Kidney (tissue), 14 donors: ENCODE results near the gene GALK2. TPM values are rescaled to one million over a fixed set of nuclear protein-coding genes. Genes with fewer than 3 reads are reported as not detected.
"Not testable (repeated sequence)": the region's sequence is repeated elsewhere in the genome, so short reads cannot be mapped to it uniquely, and the experiment has no call there.

Experiments used
- DNase-seq, 5 donors: peaks; one replicate each; pipeline ENCODE4 v3.0.0-alpha.2; 2013 to 2020
- FAIRE-seq: peaks from 2 replicates; lab custom pipeline; 2012; peaks lifted over from hg19 to GRCh38; lab: Jason Lieb, UNC
- H3K27ac ChIP-seq, 2 donors: one replicate each; pipeline ENCODE4 v1.7.0; 2013; ENCODE audit warnings: low read depth in 2 of 2, low read length in 2 of 2, inconsistent platforms in 1 of 2
- H3K27me3 ChIP-seq: one replicate; pipeline ENCODE4 v1.7.1; 2013; ENCODE audit warnings: low read length, inconsistent platforms; ENCODE audit not compliant: control insufficient read depth, insufficient read depth
- H3K36me3 ChIP-seq, 3 donors: one replicate each; pipeline versions ENCODE4 v1.7.0 to v1.7.1; 2013; ENCODE audit warnings: low read length in 3 of 3, control low read depth in 1 of 3, inconsistent platforms in 1 of 3; ENCODE audit not compliant: insufficient read depth in 3 of 3, control insufficient read depth in 2 of 3
- H3K4me1 ChIP-seq, 3 donors: one replicate each; pipeline versions ENCODE4 v1.7.0 to v1.7.1; 2013; ENCODE audit warnings: low read length in 3 of 3, inconsistent platforms in 1 of 3, low read depth in 1 of 3; ENCODE audit not compliant: control insufficient read depth in 2 of 3, insufficient read depth in 2 of 3
- H3K4me3 ChIP-seq, 3 donors: one replicate each; pipeline versions ENCODE4 v1.7.0 to v1.8.1; 2013; ENCODE audit warnings: low read length in 3 of 3, control low read depth in 1 of 3, inconsistent platforms in 1 of 3
- H3K9ac ChIP-seq, 3 donors: one replicate each; pipeline versions ENCODE4 v1.7.0 to v1.7.1; 2013; ENCODE audit warnings: low read length in 3 of 3, control low read depth in 1 of 3, inconsistent platforms in 1 of 3
- H3K9me3 ChIP-seq, 3 donors: one replicate each; pipeline versions ENCODE4 v1.7.0 to v1.7.1; 2013; ENCODE audit warnings: low read length in 3 of 3, control low read depth in 1 of 3, inconsistent platforms in 1 of 3; ENCODE audit not compliant: control insufficient read depth in 2 of 3, insufficient read depth in 1 of 3
- CTCF ChIP-seq: IDR thresholded peaks from 3 replicates; pipeline ENCODE4 v1.5.1; 2012; ENCODE audit warnings: mild to moderate bottlenecking, moderate library complexity, borderline replicate concordance; ENCODE audit not compliant: insufficient read depth; ENCODE audit errors: extremely low read depth
- intact Hi-C: fragments of 100-400 bp; cut with DNase I; formaldehyde crosslinking; loops from one replicate; pipeline ENCODE4 v1.11.1; 2022
- polyA plus RNA-seq: library from polyadenylated mRNA; stranded (reverse); fragments of 350-450 nt; fragmentation: Illumina TruSeq; extraction: RNeasy Lipid Tissue Mini Kit (QIAGEN cat#74804); gene quantifications from one replicate; pipeline ENCODE4 v1.2.3, GENCODE V29; 2014; ENCODE audit warnings: low read depth, low replicate concordance; ENCODE audit not compliant: insufficient read depth
- total RNA-seq: library from RNA; stranded (reverse); fragmentation: NEBNext Ultra II Directional; extraction: Animal tissue kit (Norgen Biotek cat#: 25700); gene quantifications from one replicate; pipeline ENCODE4 v1.2.1, GENCODE V29; 2021
- donor health status: control.
- donor health status: control.
- donor health status: control.
- donor health status: control.
- donor health status: control.
- donor health status: DM: yes; HTN: yes; CAD: no.
- donor health status: Normal renal cell carcinoma (clear cell type).

The GALK2 gene
- total and polyA plus RNA-seq, 2 donors from 2014 or later: 36.4 to 40.6 TPM

- FAIRE-seq (no peak), DNase-seq (no peak)
- Histone ChIP-seq H3K4me3 (no peak overlapping the region), H3K27ac (no peak overlapping the region), H3K4me1 (no peaks in the 10 kb centered on the region), H3K36me3 (no peaks in the 10 kb centered on the region), H3K27me3 (no peaks in the 10 kb centered on the region), H3K9ac (no peak overlapping the region), H3K9me3 (no peaks in the 10 kb centered on the region)
- intact Hi-C loops: no loop called here
- TF ChIP-seq CTCF: no peak
These were observed 8.4 kb downstream of the GALK2 start for GRCh38 chr15:49178497-49178896.

GRCh38 chr15:49179433-49180190 lies 9.6 kb downstream of the GALK2 start:
- Histone ChIP-seq H3K9ac (no peak overlapping the region), H3K27ac (no peak overlapping the region), H3K4me1 (no peaks in the 10 kb centered on the region), H3K36me3 (no peaks in the 10 kb centered on the region), H3K4me3 (no peak overlapping the region), H3K27me3 (no peaks in the 10 kb centered on the region), H3K9me3 (no peaks in the 10 kb centered on the region)
- DNase-seq: no peak
- no peak for FAIRE-seq
- intact Hi-C loops: no loop called here
- TF ChIP-seq CTCF: no peak

- intact Hi-C loops: no loop called here
- Histone ChIP-seq H3K4me1 (no peaks in the 10 kb centered on the region), H3K27me3 (no peaks in the 10 kb centered on the region), H3K9me3 (no peaks in the 10 kb centered on the region), H3K27ac (no peak overlapping the region), H3K36me3 (no peaks in the 10 kb centered on the region), H3K9ac (no peak overlapping the region), H3K4me3 (no peak overlapping the region)
- DNase-seq (no peak), FAIRE-seq (no peak)
- no peak for TF ChIP-seq CTCF
These were observed 12.1 kb downstream of the GALK2 start for GRCh38 chr15:49182128-49182527.

- H3K9me3 ChIP-seq, H3K27ac ChIP-seq, H3K4me3 ChIP-seq, H3K9ac ChIP-seq, intact Hi-C loops, FAIRE-seq, H3K36me3 ChIP-seq, DNase-seq, H3K27me3 ChIP-seq, H3K4me1 ChIP-seq: not testable (repeated sequence)
These were observed 13.7 kb downstream of the GALK2 start for GRCh38 chr15:49183741-49184140.
